Effector CD4-positive, alpha-beta T cell (primary cell): ENCODE data around the gene GALNTL6.
"Not testable (repeated sequence)": the region's sequence is repeated elsewhere in the genome, so short reads cannot be mapped to it uniquely, and the experiment has no call there.

Experiments used
- DNase-seq: peaks from one replicate; pipeline ENCODE4 v3.0.0-alpha.2; 2020

The GALNTL6 gene

DNA sequence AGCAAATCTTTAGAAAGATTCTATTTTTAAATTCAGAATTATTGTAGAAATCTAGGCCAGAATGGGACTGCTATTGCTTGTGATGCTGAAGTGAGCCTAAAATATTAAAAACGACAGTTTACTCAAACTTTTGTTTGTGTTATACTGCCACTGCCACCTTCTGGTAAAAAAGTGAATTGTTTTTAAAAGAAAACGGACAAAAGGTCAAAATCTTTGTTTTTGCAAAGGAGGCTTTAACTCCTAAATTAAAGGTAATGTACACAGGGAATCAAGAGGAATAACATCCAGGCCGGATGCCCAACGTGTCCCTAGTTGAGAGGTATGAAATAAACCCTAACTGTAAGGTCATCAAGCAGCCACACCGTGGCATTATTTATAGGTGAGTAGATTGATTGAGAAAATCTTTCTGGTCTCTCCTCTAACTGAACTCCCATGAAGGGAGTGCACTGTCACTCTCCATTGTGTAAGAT is 1017.1 kb downstream of the GALNTL6 start:
- no peak for DNase-seq

- DNase-seq = no peak
Observed at GRCh38 chr4:172836661-172837060, 1023.5 kb downstream of the GALNTL6 start.

DNA sequence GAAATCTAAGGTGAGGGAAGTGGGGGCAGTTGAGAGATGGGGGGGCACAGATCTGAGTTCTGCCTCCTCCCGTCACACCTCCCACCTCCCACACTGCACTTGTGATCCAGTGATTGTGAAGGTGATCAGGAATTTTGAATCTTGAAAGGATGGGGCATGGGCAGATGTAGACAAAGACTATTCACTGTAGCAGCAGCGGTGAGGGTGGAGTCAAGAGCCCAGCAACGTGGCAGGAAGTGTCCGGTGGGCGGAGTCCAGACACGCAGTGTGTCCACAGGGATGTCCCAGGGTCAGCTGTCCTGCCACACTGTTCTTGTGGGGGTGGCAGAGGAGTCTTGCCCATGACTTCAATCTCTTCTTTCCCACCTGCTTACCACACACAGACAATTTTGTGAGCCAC is 1024.9 kb downstream of the GALNTL6 start:
- no peak for DNase-seq

GRCh38 chr4:172838943-172839342 is 1025.7 kb downstream of the GALNTL6 start:
- no peak for DNase-seq

DNA sequence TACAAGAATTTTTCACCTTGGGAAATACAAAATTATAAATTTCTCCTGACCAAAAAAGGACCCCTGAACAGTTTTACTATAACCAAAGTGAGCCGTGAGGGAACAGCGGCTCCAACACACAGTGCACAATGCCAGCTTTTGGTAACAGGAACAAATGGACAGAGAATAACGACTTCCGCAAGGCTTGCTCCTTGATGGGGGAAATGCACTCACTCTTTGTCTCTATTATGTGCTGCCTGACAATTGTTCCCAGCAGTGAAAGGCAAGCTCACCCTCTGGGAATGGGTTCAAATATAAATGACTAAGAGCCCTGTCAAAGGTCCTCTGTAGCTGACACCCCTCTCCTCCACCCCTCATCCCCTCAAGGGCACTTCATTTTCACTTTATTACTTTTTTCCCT is 1029.6 kb downstream of the GALNTL6 start:
- DNase-seq = no peak

GRCh38 chr4:172843192-172843591 is 1030.0 kb downstream of the GALNTL6 start:
- DNase-seq = no peak

DNA sequence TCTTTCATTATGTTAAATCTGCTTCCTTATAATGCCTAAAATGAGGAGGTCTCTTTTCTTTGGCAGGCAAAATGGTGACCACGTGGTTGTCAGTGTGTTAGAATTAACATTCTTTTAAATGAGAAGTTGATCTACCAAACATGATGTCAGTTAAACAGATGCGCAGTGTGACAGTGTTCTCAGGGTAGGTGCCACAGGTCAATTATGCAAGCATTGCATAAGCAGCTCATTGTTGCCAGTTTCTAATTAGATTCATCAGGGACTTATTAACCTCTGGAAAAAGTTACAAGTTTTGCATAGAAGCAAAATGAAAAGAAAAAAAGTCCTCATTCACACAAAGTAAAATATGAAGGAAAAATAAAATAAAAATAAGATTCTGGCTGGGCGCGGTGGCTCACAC is 1031.4 kb downstream of the GALNTL6 start:
- DNase-seq = no peak

- DNase-seq = no peak
Observed at GRCh38 chr4:172845281-172845680, 1032.1 kb downstream of the GALNTL6 start.

- DNase-seq = no peak
Observed at GRCh38 chr4:172850838-172851237, 1037.6 kb downstream of the GALNTL6 start.

DNA sequence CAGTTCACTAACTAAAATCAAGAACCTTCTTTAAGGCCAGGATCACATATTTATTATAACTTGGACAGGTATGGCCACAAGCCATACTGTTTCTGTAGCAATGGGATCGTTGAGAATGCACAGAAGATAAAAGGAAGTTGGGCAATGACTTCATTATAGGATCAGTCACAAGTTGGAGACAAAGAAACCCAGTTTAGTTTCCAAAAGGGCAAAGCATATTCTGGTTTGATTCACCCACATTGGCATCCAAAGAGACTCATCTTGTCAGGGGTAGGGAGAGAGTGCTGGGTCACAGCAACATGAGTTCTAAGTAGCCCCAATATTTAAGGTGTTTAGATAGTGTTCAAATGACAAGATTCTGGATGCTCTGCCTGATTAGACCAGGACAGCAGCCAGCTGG is 1038.3 kb downstream of the GALNTL6 start:
- DNase-seq = no peak

GRCh38 chr4:172857026-172857425 is 1043.8 kb downstream of the GALNTL6 start:
- DNase-seq = no peak

- no peak for DNase-seq
Observed at GRCh38 chr4:172858731-172859230, 1045.6 kb downstream of the GALNTL6 start.

DNA sequence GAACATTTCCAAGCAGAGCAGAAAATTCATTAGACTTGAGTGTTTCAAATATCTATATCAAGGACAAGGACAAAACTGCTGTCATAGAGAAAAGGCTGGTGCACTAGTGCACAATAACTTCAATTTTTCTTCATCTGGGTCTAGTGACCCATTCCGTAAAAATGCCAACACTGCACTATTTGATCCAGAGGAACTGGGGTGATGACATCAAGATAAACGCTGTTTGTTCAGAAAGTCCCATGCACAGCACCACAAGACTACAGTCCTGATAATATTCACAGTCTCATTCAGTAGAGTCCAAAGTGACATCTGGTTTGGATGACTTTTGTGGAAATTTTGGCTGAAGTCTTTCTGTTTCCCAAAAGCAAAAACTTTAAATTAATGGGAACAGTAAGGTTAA is 1051.9 kb downstream of the GALNTL6 start:
- no peak for DNase-seq

DNA sequence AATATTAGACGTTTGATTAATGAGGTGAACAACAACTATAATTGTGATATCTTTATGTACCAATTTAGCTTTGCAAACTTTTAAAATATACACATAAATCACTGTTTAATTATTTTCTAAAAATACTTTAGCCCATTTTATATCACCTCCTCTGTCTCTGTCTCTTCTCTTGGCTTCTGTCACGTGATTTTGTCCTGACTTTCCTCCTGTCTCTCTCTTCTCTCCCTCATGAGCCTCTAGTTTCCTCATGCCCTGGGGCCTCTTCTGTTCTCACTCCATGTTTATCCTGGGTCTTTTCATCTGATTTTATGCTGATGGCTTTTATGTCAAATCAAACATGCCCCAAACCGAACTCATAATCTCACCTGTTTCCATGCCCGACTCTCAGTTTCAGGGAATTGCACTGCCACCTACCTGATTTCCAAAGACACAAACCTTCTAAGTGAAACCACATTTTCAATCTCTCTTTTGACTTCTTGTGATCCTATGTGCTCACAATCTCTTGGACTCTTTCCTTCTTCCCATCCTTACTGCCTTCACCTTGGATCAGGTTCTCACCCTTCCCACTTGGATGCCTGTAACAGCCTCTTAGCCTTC is 1052.4 kb downstream of the GALNTL6 start:
- DNase-seq = no peak

DNA sequence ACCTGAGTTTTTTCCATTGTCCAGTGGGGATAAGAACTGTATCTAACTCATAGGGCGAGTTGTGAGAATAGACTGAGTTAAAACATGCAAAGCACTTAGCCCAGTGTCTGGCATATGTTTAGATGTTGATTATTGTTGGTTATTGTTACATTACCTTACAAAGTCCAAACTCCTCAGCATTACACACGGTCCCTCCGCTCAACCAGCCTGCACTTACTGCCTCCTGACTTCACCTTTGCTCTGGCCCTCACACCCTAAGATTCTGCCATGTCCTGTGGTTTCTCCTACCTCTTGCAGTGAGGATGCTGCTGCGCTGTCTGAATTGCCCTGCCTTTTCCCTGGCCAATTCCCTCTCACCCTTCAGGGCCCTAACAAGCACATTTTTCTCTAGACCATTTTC is 1053.2 kb downstream of the GALNTL6 start:
- DNase-seq = no peak

GRCh38 chr4:172867835-172868234 is 1054.6 kb downstream of the GALNTL6 start:
- DNase-seq = no peak

DNA sequence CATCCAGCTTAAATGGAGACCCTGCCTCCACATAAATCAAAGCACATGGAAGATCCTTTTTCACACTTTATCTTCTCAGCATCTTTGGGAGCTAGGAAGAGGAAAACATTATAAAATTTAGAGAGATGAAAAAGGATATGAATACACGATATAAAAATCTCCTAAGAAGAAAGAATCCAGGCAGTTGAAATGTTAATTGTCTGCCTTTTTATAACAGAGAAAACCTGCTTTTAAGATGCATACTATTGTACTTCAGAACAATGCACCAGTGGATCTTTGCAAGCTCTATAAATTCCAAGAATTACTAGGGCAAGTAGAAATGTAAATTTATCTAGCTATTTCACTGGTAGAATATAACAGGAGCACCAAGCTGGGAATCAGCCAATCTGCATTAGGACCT is 1055.1 kb downstream of the GALNTL6 start:
- no peak for DNase-seq

DNA sequence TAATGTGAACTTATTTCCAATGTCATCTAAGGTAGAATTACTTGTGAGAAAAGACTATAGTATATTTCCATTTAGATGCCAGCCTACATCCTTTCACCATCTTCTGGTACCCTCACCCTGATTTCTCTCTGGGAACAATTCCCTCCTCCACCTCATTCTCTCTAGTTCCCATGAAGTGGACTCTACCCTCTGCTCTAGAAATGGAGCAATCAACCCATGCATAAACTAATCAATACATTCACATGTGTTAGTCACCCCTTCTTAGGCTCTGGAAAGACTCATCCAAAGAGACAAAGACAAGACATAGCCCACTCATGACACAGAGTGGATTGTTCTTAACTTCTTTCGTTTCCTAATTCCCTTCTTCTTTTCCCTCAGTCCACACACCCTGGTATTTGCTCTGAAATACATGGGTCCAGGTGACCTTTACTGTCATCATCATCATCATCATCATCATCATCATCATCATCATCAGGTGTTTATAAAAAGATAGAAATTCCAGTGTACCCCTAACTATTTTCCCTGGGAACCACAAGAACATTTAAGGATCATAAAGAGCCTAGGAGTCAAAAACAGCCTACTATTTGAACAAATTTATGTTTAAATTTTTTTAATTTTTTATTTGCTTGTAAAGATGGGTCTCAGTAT is 1056.5 kb downstream of the GALNTL6 start:
- DNase-seq = no peak

DNA sequence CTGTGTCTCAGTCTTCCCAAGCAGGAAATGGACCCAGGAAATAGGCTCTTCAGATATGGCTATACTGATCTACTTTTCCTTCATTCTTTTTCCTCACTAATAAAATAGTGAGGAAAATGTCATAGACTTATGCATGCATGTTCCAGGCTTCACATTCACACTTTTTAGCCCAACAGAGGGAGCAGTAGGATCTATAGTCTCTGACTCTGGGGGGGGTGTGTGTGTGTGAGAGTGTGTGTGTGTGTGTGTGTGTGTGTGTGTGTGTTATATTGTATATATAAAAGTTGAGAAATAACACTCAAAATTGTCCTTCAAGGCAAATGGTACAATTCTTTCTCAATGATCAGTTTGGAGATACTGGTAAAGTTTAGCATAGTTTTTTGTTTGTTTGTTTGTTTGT is 1058.2 kb downstream of the GALNTL6 start:
- DNase-seq = no peak

GRCh38 chr4:172874944-172875343 is 1061.7 kb downstream of the GALNTL6 start:
- no peak for DNase-seq

DNA sequence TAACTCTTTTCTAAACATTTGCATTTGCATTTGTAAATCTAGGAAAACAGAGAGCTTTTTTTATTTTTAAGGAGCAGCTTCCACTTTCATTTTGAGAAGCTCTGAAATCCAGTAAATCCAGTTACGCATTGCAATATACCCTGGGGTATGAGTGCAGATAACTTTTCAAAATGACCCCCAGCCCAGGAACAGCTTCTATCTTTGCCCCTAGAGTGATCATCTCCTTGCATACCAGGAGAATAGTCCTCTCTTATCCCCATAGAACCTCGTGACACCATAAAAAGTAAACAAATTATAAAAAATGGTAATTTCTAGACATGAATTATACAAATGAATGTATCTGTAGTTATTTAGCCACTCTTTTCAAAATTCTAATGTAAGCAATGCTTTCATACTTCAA is 1063.2 kb downstream of the GALNTL6 start:
- DNase-seq = no peak

- no peak for DNase-seq
Observed at GRCh38 chr4:172881645-172882044, 1068.4 kb downstream of the GALNTL6 start.

GRCh38 chr4:172887358-172887757 is 1074.2 kb downstream of the GALNTL6 start:
- DNase-seq = not testable (repeated sequence)

GRCh38 chr4:172887959-172888358 is 1074.8 kb downstream of the GALNTL6 start:
- DNase-seq = no peak

DNA sequence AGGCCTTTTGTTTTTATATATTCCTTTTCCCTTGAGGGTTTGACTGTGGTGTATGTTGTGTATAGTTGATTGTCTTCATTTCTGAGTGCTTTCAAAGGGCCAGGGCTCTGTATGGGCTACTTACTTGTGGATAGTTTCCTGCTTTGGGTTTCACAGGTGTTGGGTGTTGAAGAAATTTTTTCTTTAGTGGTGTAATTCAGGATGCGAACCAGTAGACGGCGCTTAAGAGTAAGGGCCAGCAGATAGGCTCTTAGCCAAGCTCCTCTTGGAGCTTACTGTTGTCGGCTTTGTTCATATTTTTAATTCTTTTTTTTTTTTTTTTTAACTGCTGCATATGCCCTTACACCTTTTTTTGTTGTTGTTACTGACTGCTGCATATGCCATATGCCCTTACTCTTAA is 1079.1 kb downstream of the GALNTL6 start:
- no peak for DNase-seq
